RKO (cell line): ENCODE results near the gene OR10H2.
"Not testable (repeated sequence)": the region's sequence is repeated elsewhere in the genome, so short reads cannot be mapped to it uniquely, and the experiment has no call there.

Experiments
- DNase-seq: peaks from one replicate; pipeline ENCODE4 v3.0.0-alpha.2; 2016; ENCODE audit warnings: low spot score

The OR10H2 gene

GRCh38 chr19:15769586-15769985, 41.8 kb downstream of the OR10H2 start:
- no peak for DNase-seq

- not testable (repeated sequence) for DNase-seq
Observed at GRCh38 chr19:15774159-15774558, 46.3 kb downstream of the OR10H2 start.

- DNase-seq, result no peak
Observed at GRCh38 chr19:15775249-15775648, 47.4 kb downstream of the OR10H2 start.

GRCh38 chr19:15776264-15776663, 48.4 kb downstream of the OR10H2 start:
- no peak for DNase-seq

- DNase-seq, result no peak
Observed at GRCh38 chr19:15776991-15777970, 49.5 kb downstream of the OR10H2 start.
